ENCODE measurements around the gene OSBPL9. TPM values are rescaled to one million over a fixed set of nuclear protein-coding genes. Genes with fewer than 3 reads are reported as not detected.

The OSBPL9 gene
- total and polyA plus RNA-seq, 9 of the 15 experiments (the other 6 are each of a cell fraction or from before 2014, with no cell fraction given), result 43.9 to 217 (median 170) TPM

- no peaks in the 10 kb centered on the region for H3K9me1 ChIP-seq (ENCODE audit: control insufficient read depth, insufficient read depth, low read length)
- H3K4me2 ChIP-seq (ENCODE audit: insufficient read depth, low read length), result no peak overlapping the region; the same call in 1 of the 2 replicates
- BruUV-seq (replicated peaks), result no TSS peak
- no peaks in the 10 kb centered on the region for H3K9me3 ChIP-seq (replicated peaks; ENCODE audit: control insufficient read depth, insufficient read depth, low read depth, low read length)
- no peak overlapping the region for H2AFZ ChIP-seq (ENCODE audit: low read depth, low read length)
- peak overlapping the region; percentile 32; the same call in 2 of the 3 replicates for H3K27ac ChIP-seq (ENCODE audit: extremely low read depth, low read depth, low read length)
- intact Hi-C loops (cut with micrococcal nuclease), result no loop called here
- 19% methylated on average over 6 of the region's 6 CpGs for WGBS (ENCODE audit: insufficient coverage, low coverage, missing lambda C conversion rate)
- CTCF ChIA-PET (ENCODE audit: low intra/inter-chr PET ratio), result no interaction called here
- peaks cover 68% of the 10 kb centered on the region for H3K79me2 ChIP-seq (ENCODE audit: control insufficient read depth, insufficient read depth, low read length)
- no peak overlapping the region for H3K9ac ChIP-seq (ENCODE audit: insufficient read depth in 1 of 2, low read depth in 2 of 2, low read length in 2 of 2)
- peak in 1 of 4 experiments; percentile 61 for DNase-seq (ENCODE audit: extremely low read depth in 1 of 4, low spot score in 3 of 4)
- FAIRE-seq, result peak; percentile 46
- peaks cover 3 to 19% of the 10 kb centered on the region in 2 experiments; a peak in 3 of 5 replicates for H3K4me1 ChIP-seq (replicated peaks in 1 of 2; ENCODE audit: control insufficient read depth in 2 of 2, insufficient read depth in 2 of 2, low read length in 2 of 2)
- H3K36me3 ChIP-seq (ENCODE audit: control insufficient read depth, insufficient read depth, low read length), result peaks cover 3% of the 10 kb centered on the region; the same call in 1 of the 3 replicates
- in situ Hi-C loops (cut with MboI), result no loop called here
- POLR2A ChIA-PET, result interaction anchor here (0.8 to 4.3 kb wide), 3 partner anchors 9 to 99 kb away, joined by 3 to 23 read pairs (median 3); no protein-coding TSS in a partner anchor
- H3K4me3 ChIP-seq, result no peak overlapping the region
- H4K20me1 ChIP-seq (replicated peaks; ENCODE audit: control insufficient read depth, insufficient read depth, low read length), result peaks cover 3% of the 10 kb centered on the region; the same call in 1 of the 2 replicates
- ATAC-seq, result peak; percentile 16
- no peaks in the 10 kb centered on the region for H3K27me3 ChIP-seq (ENCODE audit: control insufficient read depth in 2 of 2, insufficient read depth in 2 of 2, low read length in 2 of 2)
- peak; percentile 30; the same call in 1 of the 2 replicates for TF ChIP-seq JUN (IDR thresholded peaks at IDR 0.05; ENCODE audit: borderline replicate concordance, low read depth, low read length)
- TF ChIP-seq JUN (CRISPR knock-in tag; IDR thresholded peaks at IDR 0.05; ENCODE audit: borderline replicate concordance), result no peak
- peak; percentile 26; the same call in 1 of the 2 replicates for TF ChIP-seq CBFA2T3 (IDR thresholded peaks at IDR 0.05)
- TF ChIP-seq NCOA2 (IDR thresholded peaks at IDR 0.05; ENCODE audit: partially characterized antibody in 2 of 2), result no peak
- TF ChIP-seq PHB (CRISPR knock-in tag; IDR thresholded peaks at IDR 0.05), result no peak
- TF ChIP-seq SAFB (IDR thresholded peaks at IDR 0.05; ENCODE audit: borderline replicate concordance, low read depth, low read length), result no peak
- TF ChIP-seq ZNF318 (IDR thresholded peaks at IDR 0.05; ENCODE audit: borderline replicate concordance in 1 of 2, low read depth in 1 of 2), result no peak
- no peak for TF ChIP-seq ZKSCAN1 (IDR thresholded peaks at IDR 0.05; ENCODE audit: low read depth, low read length)
- TF ChIP-seq PTBP1 (IDR thresholded peaks at IDR 0.05; ENCODE audit: low read depth, low read length), result no peak
- 0 out of 2 replicates have a peak, but pooled peaks have one; percentile 22 for TF ChIP-seq MEF2A (IDR thresholded peaks at IDR 0.05; ENCODE audit: control insufficient read depth, low read depth, low read length)
- no peak for TF ChIP-seq ZNF282 (CRISPR knock-in tag; IDR thresholded peaks at IDR 0.05)
- TF ChIP-seq DPF2 (IDR thresholded peaks at IDR 0.05), result peak; percentile 69; the same call in 1 of the 2 replicates
- peak; percentile 75 for TF ChIP-seq BHLHE40 (IDR thresholded peaks at IDR 0.05; ENCODE audit: low read length)
- TF ChIP-seq JUND (IDR thresholded peaks at IDR 0.05; ENCODE audit: borderline replicate concordance, low read depth, low read length), result peak; percentile 58; the same call in 1 of the 2 replicates
- TF ChIP-seq JUND (tag; IDR thresholded peaks at IDR 0.05; ENCODE audit: borderline replicate concordance, low read depth, low read length), result 0 out of 3 replicates have a peak, but pooled peaks have one; percentile 16
These were observed 20.1 kb downstream of the OSBPL9 start for GRCh38 chr1:51636764-51637522.
